Measurements from ENCODE around the gene FGF3. TPM values are rescaled to one million over a fixed set of nuclear protein-coding genes. Genes with fewer than 3 reads are reported as not detected.

Gene FGF3
- total RNA-seq, 1 donor = not detected

DNA sequence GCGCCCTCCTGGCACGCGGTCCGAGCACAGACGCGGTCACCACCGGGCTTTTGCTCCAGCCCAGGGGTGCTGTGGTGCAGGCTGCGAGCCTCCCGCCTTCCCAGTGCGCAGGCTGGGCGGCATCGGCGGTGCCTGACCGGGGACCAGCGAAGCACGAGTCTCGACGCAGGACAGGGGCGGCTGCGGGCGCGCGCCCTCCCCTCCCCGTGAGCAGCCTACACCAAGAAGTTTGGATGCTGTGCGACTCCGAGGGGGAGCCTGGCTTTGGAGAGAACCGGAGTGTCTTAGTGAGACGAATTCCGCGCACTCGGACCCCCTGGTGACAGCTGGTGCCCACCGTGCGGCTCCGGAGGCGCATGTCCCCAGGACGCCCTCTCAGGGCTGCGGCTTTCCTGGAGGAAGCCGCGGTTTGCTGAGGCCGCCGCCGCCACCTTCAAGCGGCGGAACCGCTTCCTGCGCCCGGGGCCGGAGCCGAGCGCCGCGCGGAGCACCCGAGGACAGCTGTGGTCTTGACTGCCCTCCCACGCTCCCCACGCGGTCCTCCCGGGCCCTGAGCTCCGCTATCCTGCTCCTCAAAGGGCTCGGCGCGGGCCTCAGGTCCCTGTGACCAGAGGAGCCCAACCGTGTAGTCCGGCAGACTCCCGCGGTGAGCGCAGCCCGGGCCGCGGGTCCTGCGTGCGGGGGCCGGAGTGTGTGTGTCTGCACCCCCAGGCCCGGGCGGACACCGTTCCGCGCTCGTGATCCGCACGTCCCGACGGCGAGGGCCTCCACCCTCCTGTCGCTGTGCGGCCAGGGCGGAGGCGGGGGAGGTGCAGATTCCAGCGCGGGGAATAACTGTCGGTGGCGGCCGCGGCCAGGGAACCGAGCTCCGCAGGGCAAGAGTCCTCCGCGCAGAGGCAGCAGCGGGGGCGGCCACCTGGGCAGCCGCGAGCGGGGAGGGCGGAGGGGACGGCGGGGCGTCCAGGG lies 1.7 kb downstream of the FGF3 start:
- TF ChIP-seq, protein P1, sequence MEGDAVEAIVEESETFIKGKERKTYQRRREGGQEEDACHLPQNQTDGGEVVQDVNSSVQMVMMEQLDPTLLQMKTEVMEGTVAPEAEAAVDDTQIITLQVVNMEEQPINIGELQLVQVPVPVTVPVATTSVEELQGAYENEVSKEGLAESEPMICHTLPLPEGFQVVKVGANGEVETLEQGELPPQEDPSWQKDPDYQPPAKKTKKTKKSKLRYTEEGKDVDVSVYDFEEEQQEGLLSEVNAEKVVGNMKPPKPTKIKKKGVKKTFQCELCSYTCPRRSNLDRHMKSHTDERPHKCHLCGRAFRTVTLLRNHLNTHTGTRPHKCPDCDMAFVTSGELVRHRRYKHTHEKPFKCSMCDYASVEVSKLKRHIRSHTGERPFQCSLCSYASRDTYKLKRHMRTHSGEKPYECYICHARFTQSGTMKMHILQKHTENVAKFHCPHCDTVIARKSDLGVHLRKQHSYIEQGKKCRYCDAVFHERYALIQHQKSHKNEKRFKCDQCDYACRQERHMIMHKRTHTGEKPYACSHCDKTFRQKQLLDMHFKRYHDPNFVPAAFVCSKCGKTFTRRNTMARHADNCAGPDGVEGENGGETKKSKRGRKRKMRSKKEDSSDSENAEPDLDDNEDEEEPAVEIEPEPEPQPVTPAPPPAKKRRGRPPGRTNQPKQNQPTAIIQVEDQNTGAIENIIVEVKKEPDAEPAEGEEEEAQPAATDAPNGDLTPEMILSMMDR (IDR thresholded peaks at IDR 0.05; ENCODE audit: insufficient read depth, low read length) = no peak
- no peak overlapping the region for H3K4me3 ChIP-seq (ENCODE audit: low read depth, low read length)
- no peak for DNase-seq (ENCODE audit: low read depth)

DNA sequence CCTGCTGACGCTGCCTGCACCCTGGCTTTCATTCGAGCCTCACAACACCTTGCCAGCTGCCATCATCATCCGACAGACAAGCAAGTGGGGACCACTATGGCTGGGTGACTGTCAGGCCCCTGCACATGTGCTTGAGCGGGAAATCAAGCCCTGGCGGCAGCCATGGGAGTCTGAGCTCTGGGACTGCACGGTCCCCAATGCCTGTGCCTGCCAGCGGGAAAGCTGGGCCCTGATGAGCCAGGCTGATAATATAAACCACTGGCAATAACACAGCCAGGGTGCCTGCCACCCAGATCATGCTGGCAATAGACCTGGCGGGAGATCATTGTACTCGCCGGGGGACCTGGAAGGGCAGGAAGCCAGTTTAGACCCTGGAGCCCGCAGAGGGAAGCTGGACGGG lies 2.5 kb downstream of the FGF3 start:
- H3K4me3 ChIP-seq (ENCODE audit: low read depth, low read length) = no peak overlapping the region
- DNase-seq (ENCODE audit: low read depth) = no peak
- TF ChIP-seq, protein P1 (IDR thresholded peaks at IDR 0.05; ENCODE audit: insufficient read depth, low read length) = no peak

DNA sequence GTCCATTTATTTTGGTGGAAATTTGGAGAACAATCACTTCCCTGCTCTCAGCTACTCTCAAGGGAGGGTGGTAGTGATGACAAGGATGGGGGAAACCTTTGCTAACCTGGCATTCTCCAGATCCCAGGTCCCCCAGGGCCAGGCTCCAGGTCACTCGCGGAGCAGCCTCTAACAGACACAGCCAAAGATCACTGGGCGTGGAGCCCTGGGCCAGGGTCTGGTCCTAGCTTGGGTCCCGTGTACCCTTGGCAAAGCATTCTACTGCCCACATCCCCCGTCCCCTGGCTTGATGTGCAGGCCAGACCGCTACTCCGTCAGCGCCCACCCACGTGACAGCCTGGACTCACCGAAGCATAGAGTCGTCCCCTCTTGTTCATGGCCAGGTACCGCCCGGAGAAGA lies 3.2 kb downstream of the FGF3 start:
- DNase-seq (ENCODE audit: low read depth) = no peak
- no peak overlapping the region for H3K4me3 ChIP-seq (ENCODE audit: low read depth, low read length)
- TF ChIP-seq, protein P1 (IDR thresholded peaks at IDR 0.05; ENCODE audit: insufficient read depth, low read length) = no peak

DNA sequence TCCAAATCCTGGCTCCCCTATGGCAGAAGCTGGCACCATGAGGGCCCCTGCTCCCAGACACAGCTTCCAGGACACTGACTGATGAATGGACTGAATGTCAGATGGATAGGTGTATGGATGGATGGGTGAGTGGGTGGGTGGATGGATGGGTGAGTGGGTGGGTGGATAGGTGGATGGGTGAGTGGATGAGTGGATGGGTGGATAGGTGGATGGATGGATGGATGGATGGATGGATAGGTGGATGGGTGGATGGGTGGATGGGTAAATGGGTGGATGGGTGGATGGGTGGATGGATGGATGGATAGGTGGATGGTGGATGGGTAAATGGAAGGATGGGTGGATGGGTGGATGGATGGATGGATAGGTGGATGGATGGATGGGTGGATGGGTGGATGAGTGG lies 4.3 kb downstream of the FGF3 start:
- H3K4me3 ChIP-seq (ENCODE audit: low read depth, low read length) = no peak overlapping the region
- TF ChIP-seq, protein P1 (IDR thresholded peaks at IDR 0.05; ENCODE audit: insufficient read depth, low read length) = no peak
- no peak for DNase-seq (ENCODE audit: low read depth)

DNA sequence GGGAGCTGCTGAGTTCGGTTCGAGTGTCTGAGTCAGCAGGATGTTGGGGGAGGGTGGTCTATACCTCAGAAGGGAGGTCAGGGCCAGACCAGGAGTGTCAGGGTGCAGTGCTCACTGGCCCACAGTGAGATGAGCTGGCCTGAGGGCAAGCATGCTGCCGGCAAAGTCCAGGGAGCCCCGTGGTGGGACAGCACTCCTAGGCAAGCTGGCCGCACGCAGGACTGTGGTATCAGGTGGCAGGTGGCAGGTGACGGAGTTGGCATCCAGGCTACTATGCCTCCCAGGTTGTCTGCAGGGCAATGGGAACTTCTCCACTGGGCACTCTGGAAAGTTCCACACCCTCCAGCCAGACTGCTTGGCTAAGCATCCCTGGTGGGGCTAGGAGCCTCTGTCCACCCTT lies 4.8 kb downstream of the FGF3 start:
- no peak overlapping the region for H3K4me3 ChIP-seq (ENCODE audit: low read depth, low read length)
- TF ChIP-seq, protein P1 (IDR thresholded peaks at IDR 0.05; ENCODE audit: insufficient read depth, low read length) = no peak
- no peak for DNase-seq (ENCODE audit: low read depth)

DNA sequence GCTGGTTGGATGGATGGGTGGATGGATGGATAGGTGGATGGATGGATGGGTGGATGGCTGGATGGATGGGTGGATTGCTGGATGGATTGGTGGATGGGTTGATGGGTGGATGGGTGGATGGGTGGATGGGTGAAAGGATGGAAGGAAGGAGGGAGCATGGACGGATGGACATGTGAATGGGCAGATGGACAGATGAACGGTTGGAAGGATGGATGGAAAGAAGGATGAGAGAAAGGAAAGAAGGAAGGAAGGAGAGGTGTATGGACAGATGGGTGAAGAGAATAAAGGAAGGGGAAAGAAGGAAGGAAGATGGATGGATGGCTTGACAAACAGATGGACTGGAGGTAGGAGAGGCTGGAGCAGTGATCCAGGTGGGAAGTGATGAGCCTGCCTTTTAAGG lies 5.4 kb downstream of the FGF3 start:
- no peak for DNase-seq (ENCODE audit: low read depth)
- TF ChIP-seq, protein P1 (IDR thresholded peaks at IDR 0.05; ENCODE audit: insufficient read depth, low read length) = no peak
- H3K4me3 ChIP-seq (ENCODE audit: low read depth, low read length) = no peak overlapping the region
